ENCODE measurements around the gene RAD51B.

The RAD51B gene

DNA sequence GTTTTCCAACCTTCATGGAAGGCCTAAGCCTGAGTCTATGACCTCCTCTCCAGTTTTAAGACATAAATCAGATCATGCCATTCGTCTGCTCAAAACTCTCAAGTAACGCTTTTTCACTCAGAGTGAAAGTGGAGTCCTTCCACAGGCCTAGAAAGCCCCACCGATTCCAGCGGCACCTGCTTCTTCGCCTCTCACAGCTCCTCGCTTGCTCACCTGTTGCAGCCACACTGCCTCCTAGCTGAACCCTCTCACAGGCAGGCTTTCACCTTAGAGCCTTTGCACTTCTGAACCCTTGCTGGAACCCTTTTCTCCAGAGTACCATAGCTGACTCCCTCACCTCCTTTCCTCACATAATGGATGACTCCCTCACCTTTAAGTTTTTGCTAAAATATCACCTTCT is 672.2 kb downstream of the RAD51B start:
- no peaks in the 10 kb centered on the region for H3K36me3 ChIP-seq (ENCODE audit: control insufficient read depth in 5 of 5, insufficient read depth in 5 of 5, low read length in 5 of 5)
- peaks cover 0 to 21% (median 1%) of the 10 kb centered on the region in 5 donors for H3K4me1 ChIP-seq (ENCODE audit: control insufficient read depth in 5 of 5, insufficient read depth in 5 of 5, low read length in 5 of 5)
- no peak overlapping the region for H3K27ac ChIP-seq (ENCODE audit: low read depth, low read length)
- no peaks in the 10 kb centered on the region for H3K27me3 ChIP-seq (ENCODE audit: control insufficient read depth in 5 of 5, insufficient read depth in 4 of 5, low read length in 5 of 5)
- H3K4me3 ChIP-seq (ENCODE audit: low read depth in 1 of 5, low read length in 5 of 5): no peak overlapping the region
- H3K9ac ChIP-seq (ENCODE audit: low read length in 5 of 5): no peak overlapping the region
- H3K9me3 ChIP-seq (ENCODE audit: control insufficient read depth in 5 of 5, low read length in 5 of 5): no peaks in the 10 kb centered on the region

DNA sequence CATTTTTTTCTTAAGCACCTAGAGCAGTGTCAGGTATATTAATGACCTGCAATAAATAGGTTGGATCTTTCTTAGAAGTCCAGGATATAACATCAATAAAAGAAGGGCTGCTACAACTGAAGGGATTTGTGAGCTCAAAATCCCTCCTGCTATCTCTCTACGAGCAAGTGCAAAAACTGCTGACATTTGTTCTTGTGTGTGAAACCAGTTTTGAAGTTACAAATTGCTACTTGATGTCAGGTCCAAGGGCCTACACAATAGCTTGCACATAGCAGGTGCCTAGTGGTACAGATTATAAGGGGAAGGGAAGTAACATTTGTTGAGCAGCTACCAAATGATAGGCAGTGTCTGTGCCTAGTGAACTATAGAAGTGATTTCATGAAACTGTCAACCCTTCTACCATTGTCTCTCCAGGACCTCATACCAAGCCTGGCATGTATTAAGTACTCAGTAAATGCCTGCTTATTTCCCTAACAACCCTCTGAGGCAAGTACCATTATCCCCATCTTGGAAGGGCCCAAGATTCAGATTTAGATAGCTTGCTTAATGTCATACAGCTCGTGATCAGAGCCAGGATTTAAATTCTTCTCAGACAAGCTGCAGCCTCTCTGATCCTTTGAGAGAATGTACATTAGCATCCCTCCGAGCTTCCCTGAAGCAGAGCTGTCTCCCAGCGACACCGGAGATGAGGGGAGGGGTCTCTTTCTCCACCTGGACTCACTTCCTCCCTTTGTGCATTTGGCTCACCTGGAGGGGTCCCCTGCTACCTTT is 673.0 kb downstream of the RAD51B start:
- H3K9me3 ChIP-seq (ENCODE audit: control insufficient read depth in 5 of 5, low read length in 5 of 5): no peaks in the 10 kb centered on the region
- no peaks in the 10 kb centered on the region for H3K27me3 ChIP-seq (ENCODE audit: control insufficient read depth in 5 of 5, insufficient read depth in 4 of 5, low read length in 5 of 5)
- no peak overlapping the region for H3K9ac ChIP-seq (ENCODE audit: low read length in 5 of 5)
- H3K27ac ChIP-seq (ENCODE audit: low read depth, low read length): no peak overlapping the region
- no peaks in the 10 kb centered on the region for H3K36me3 ChIP-seq (ENCODE audit: control insufficient read depth in 5 of 5, insufficient read depth in 5 of 5, low read length in 5 of 5)
- no peak overlapping the region for H3K4me3 ChIP-seq (ENCODE audit: low read depth in 1 of 5, low read length in 5 of 5)
- peaks cover 0 to 21% (median 6%) of the 10 kb centered on the region in 5 donors for H3K4me1 ChIP-seq (ENCODE audit: control insufficient read depth in 5 of 5, insufficient read depth in 5 of 5, low read length in 5 of 5)

DNA sequence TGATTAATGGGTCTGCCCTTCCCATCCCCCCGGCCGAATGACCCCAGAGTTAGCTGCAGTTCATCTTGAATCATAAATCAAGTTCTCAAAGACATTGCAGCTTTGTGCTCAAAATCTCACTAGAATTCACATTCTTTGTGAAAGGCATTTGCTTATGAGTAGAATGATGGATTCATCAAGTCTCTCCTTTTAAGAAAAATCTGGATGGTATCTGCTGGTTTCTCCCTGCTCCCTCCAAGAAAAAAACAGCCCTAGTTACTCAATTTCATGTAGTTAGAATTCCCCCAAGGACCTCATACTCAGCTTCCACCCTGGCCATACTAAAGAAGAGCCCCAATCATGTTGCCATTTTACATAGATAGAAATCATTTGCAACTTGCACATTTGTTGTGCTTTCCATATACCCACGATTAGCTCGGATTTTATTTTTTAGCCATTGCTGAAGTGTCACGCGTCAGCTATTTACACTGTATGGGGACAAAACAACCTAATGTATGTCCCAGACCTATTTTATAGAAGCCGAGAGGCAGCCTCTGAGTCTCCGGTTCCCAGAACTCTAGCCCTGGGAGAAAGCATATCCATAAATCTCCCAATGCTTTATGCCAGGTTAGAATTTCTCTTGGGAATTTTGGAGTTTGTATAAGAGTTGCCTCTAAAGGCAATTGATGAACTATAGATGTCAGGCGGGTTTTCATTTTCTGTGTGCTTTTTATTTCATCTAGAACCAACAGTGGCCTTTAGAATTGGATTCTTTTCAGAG is 673.8 kb downstream of the RAD51B start:
- no peaks in the 10 kb centered on the region for H3K27me3 ChIP-seq (ENCODE audit: control insufficient read depth in 5 of 5, insufficient read depth in 4 of 5, low read length in 5 of 5)
- no peak overlapping the region for H3K27ac ChIP-seq (ENCODE audit: low read depth, low read length)
- peaks cover 0 to 21% (median 6%) of the 10 kb centered on the region in 5 donors for H3K4me1 ChIP-seq (ENCODE audit: control insufficient read depth in 5 of 5, insufficient read depth in 5 of 5, low read length in 5 of 5)
- no peak overlapping the region for H3K4me3 ChIP-seq (ENCODE audit: low read depth in 1 of 5, low read length in 5 of 5)
- H3K9me3 ChIP-seq (ENCODE audit: control insufficient read depth in 5 of 5, low read length in 5 of 5): no peaks in the 10 kb centered on the region
- no peak overlapping the region for H3K9ac ChIP-seq (ENCODE audit: low read length in 5 of 5)
- no peaks in the 10 kb centered on the region for H3K36me3 ChIP-seq (ENCODE audit: control insufficient read depth in 5 of 5, insufficient read depth in 5 of 5, low read length in 5 of 5)

DNA sequence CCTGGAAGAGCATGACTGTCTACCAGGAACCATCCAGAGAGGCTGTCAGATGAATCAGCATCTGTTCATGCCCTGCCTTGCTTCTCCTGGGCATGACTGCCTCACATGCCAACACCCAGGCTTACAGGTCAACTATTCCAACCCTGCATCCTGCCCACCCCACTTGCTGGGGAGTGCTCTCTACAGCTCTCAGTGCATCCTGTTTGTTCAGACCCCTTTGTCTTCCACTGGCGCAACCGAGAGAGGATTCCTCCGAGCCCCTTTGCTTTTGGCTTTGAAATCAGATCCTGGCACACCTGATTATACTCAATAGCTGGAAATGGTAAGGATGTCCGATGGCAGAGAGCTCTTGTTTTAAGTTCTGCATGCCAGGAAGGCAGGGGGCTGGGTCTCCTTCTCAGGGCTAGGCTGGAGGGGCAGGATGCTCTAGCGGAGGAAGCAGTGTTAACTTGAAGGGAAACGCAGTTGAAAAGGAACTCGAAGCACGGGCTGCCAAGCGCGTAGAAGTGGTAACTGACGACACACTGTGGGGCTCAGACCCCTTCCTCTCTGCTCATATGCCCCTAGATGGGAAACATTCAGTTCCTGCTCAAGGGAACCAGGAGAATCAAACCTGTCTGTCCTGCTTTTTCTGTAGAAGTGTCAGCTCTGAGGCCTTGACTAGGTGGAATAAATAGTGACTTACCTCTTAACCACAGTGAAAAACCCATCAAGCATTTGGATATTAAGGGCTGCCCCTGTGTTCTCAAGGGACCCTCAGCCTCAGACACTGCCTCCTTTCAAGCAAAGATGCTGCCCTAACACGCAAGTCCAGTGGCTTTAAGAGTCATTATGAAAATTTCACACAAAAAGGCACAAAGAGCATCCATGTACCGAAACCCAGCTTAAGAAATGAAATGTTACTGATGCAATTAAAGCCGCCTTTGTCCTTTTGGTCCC is 675.8 kb downstream of the RAD51B start:
- H3K27ac ChIP-seq (ENCODE audit: low read depth, low read length): no peak overlapping the region
- H3K9ac ChIP-seq (ENCODE audit: low read length in 5 of 5): no peak overlapping the region
- H3K36me3 ChIP-seq (ENCODE audit: control insufficient read depth in 5 of 5, insufficient read depth in 5 of 5, low read length in 5 of 5): no peaks in the 10 kb centered on the region
- H3K27me3 ChIP-seq (ENCODE audit: control insufficient read depth in 5 of 5, insufficient read depth in 4 of 5, low read length in 5 of 5): no peaks in the 10 kb centered on the region
- H3K4me1 ChIP-seq (ENCODE audit: control insufficient read depth in 5 of 5, insufficient read depth in 5 of 5, low read length in 5 of 5): peaks cover 0 to 21% (median 6%) of the 10 kb centered on the region in 5 donors
- no peaks in the 10 kb centered on the region for H3K9me3 ChIP-seq (ENCODE audit: control insufficient read depth in 5 of 5, low read length in 5 of 5)
- H3K4me3 ChIP-seq (ENCODE audit: low read depth in 1 of 5, low read length in 5 of 5): no peak overlapping the region

DNA sequence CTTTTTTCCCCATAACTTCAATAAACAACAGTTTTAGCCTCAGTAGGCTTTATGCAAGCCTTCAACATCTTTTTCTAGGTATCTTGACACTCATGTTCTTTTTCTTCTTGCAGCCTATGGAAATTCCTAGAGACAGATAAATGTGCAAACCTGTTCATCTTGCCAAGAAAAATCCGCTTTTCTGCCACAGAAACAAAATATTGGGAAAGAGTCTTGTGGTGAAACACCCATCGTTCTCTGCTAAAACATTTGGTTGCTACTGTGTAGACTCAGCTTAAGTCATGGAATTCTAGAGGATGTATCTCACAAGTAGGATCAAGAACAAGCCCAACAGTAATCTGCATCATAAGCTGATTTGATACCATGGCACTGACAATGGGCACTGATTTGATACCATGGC is 677.4 kb downstream of the RAD51B start:
- Histone ChIP-seq H3K27me3 (ENCODE audit: control insufficient read depth in 5 of 5, insufficient read depth in 4 of 5, low read length in 5 of 5) (no peaks in the 10 kb centered on the region), H3K36me3 (ENCODE audit: control insufficient read depth in 5 of 5, insufficient read depth in 5 of 5, low read length in 5 of 5) (no peaks in the 10 kb centered on the region), H3K9me3 (ENCODE audit: control insufficient read depth in 5 of 5, low read length in 5 of 5) (no peaks in the 10 kb centered on the region), H3K27ac (ENCODE audit: low read depth, low read length) (no peak overlapping the region), H3K9ac (ENCODE audit: low read length in 5 of 5) (no peak overlapping the region), H3K4me3 (ENCODE audit: low read depth in 1 of 5, low read length in 5 of 5) (no peak overlapping the region), H3K4me1 (ENCODE audit: control insufficient read depth in 5 of 5, insufficient read depth in 5 of 5, low read length in 5 of 5) (peaks cover 0 to 34% (median 11%) of the 10 kb centered on the region in 5 donors)

DNA sequence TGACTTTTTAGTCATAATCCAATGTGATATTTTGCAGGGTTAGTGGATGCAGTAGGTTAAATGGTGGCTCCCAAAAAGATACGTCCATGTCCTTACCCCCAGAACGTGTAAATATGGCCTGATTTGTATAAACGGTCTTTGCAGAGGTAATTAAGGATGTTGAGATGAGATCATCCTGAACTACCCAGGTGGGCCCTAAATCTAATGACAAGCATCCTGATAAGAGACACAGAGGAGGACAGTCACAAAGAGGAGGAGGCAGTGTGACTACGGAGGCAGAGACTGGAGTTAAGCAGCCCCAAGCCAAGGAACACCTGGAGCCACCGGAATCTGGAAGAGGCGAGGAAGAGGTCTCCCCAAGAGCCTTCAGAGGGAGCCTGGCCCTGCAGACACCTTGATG is 679.9 kb downstream of the RAD51B start:
- Histone ChIP-seq H3K36me3 (ENCODE audit: control insufficient read depth in 5 of 5, insufficient read depth in 5 of 5, low read length in 5 of 5) (no peaks in the 10 kb centered on the region), H3K4me3 (ENCODE audit: low read depth in 1 of 5, low read length in 5 of 5) (no peak overlapping the region), H3K9ac (ENCODE audit: low read length in 5 of 5) (no peak overlapping the region), H3K4me1 (ENCODE audit: control insufficient read depth in 5 of 5, insufficient read depth in 5 of 5, low read length in 5 of 5) (peaks cover 0 to 33% (median 11%) of the 10 kb centered on the region in 5 donors), H3K27ac (ENCODE audit: low read depth, low read length) (no peak overlapping the region), H3K27me3 (ENCODE audit: control insufficient read depth in 5 of 5, insufficient read depth in 4 of 5, low read length in 5 of 5) (no peaks in the 10 kb centered on the region), H3K9me3 (ENCODE audit: control insufficient read depth in 5 of 5, low read length in 5 of 5) (no peaks in the 10 kb centered on the region)

DNA sequence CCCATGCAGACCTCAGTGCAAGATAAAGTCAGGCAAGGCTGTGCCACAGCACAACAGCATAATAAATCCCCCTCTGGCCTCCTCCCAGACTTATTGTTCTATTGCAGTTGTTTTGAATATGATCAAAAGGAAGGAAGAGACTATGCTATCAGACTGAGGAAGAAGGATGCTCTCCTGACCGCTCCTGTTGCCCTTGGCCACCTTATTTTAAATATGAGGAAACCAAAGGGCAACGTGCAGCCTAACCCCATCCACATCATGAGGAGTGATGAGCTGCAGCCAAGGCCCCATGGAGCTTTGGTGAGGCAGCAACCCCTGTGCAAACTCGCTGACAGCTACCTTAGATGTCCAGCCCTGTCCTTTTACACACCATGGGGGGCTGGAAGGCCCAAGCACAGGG is 681.6 kb downstream of the RAD51B start:
- Histone ChIP-seq H3K27ac (ENCODE audit: low read depth, low read length) (no peak overlapping the region), H3K9ac (ENCODE audit: low read length in 5 of 5) (no peak overlapping the region), H3K9me3 (ENCODE audit: control insufficient read depth in 5 of 5, low read length in 5 of 5) (no peaks in the 10 kb centered on the region), H3K4me1 (ENCODE audit: control insufficient read depth in 5 of 5, insufficient read depth in 5 of 5, low read length in 5 of 5) (peaks cover under 1 to 23% (median 17%) of the 10 kb centered on the region in 5 donors), H3K27me3 (ENCODE audit: control insufficient read depth in 5 of 5, insufficient read depth in 4 of 5, low read length in 5 of 5) (no peaks in the 10 kb centered on the region), H3K36me3 (ENCODE audit: control insufficient read depth in 5 of 5, insufficient read depth in 5 of 5, low read length in 5 of 5) (no peaks in the 10 kb centered on the region), H3K4me3 (ENCODE audit: low read depth in 1 of 5, low read length in 5 of 5) (no peak overlapping the region)

DNA sequence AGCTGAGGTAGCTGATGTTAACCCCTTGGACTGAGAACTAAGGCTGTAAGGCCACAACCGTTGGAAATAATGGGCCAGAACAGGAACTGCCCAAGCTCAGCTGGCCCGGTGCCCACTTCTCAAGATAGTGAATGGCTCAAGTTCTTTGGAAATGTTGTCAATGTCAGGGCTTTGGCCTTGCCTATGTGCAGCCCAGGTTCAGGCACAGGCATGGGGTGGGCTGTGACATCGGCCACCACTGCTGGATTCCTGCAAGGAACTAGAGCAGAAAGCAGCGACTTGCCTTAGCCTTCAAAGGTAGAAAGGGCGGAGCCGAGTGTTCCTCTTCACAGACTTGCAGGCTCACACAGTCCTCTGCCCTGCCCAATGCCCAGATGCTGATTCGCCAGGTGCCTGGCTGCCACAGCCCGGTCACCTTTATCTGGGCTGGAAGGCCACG is 682.1 kb downstream of the RAD51B start:
- Histone ChIP-seq H3K9ac (ENCODE audit: low read length in 5 of 5) (no peak overlapping the region), H3K27me3 (ENCODE audit: control insufficient read depth in 5 of 5, insufficient read depth in 4 of 5, low read length in 5 of 5) (no peaks in the 10 kb centered on the region), H3K4me3 (ENCODE audit: low read depth in 1 of 5, low read length in 5 of 5) (no peak overlapping the region), H3K36me3 (ENCODE audit: control insufficient read depth in 5 of 5, insufficient read depth in 5 of 5, low read length in 5 of 5) (no peaks in the 10 kb centered on the region), H3K9me3 (ENCODE audit: control insufficient read depth in 5 of 5, low read length in 5 of 5) (no peaks in the 10 kb centered on the region), H3K4me1 (ENCODE audit: control insufficient read depth in 5 of 5, insufficient read depth in 5 of 5, low read length in 5 of 5) (peaks cover 3 to 27% (median 22%) of the 10 kb centered on the region in 5 donors), H3K27ac (ENCODE audit: low read depth, low read length) (no peak overlapping the region)

DNA sequence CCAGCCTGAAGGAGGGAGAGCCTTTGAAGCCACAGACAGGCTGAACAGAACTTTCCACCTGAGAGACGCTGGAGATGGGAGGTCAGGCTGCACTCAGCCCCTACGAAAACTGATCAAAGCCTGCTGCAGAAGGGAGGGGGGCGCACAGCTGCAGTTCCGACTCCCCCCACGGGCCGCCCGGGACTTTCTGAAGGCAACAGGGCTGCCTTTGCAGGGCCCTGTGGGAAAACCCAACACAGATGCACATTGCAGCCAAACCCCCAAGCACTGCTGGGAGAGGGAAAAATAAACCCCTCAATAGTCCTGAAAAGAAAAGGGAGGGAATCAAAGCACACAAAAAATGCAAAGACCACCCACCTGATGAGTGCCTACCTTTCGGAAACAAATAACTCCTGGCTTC is 682.7 kb downstream of the RAD51B start:
- Histone ChIP-seq H3K4me3 (ENCODE audit: low read depth in 1 of 5, low read length in 5 of 5) (no peak overlapping the region), H3K9ac (ENCODE audit: low read length in 5 of 5) (no peak overlapping the region), H3K36me3 (ENCODE audit: control insufficient read depth in 5 of 5, insufficient read depth in 5 of 5, low read length in 5 of 5) (no peaks in the 10 kb centered on the region), H3K4me1 (ENCODE audit: control insufficient read depth in 5 of 5, insufficient read depth in 5 of 5, low read length in 5 of 5) (peaks cover 3 to 30% (median 22%) of the 10 kb centered on the region in 5 donors), H3K27me3 (ENCODE audit: control insufficient read depth in 5 of 5, insufficient read depth in 4 of 5, low read length in 5 of 5) (no peaks in the 10 kb centered on the region), H3K27ac (ENCODE audit: low read depth, low read length) (no peak overlapping the region), H3K9me3 (ENCODE audit: control insufficient read depth in 5 of 5, low read length in 5 of 5) (no peaks in the 10 kb centered on the region)
